ENCODE results near the gene CBLC.
"Not testable (repeated sequence)": the region's sequence is repeated elsewhere in the genome, so short reads cannot be mapped to it uniquely, and the experiment has no call there.

The CBLC gene

GRCh38 chr19:44765949-44766335 lies 11.7 kb upstream of the CBLC start:
- Histone ChIP-seq H3K36me3 (ENCODE audit: insufficient read depth, low read length) (no peaks in the 10 kb centered on the region), H3K27ac (no peak overlapping the region), H3K9ac (ENCODE audit: insufficient read length) (no peak overlapping the region), H3K9me3 (ENCODE audit: low read depth, low read length) (no peaks in the 10 kb centered on the region), H3K4me3 (no peak overlapping the region)
- DNase-seq (ENCODE audit: low read depth, low spot score): no peak
- TF ChIP-seq FOXP2 (optimal IDR thresholded peaks at IDR 0.05; ENCODE audit: control extremely low read depth, extremely low read length, insufficient read depth) (no peak), EZH2 (IDR thresholded peaks at IDR 0.05) (no peak), POLR2AphosphoS5 (IDR thresholded peaks at IDR 0.05; ENCODE audit: borderline replicate concordance, low read depth, low read length) (no peak)

DNA sequence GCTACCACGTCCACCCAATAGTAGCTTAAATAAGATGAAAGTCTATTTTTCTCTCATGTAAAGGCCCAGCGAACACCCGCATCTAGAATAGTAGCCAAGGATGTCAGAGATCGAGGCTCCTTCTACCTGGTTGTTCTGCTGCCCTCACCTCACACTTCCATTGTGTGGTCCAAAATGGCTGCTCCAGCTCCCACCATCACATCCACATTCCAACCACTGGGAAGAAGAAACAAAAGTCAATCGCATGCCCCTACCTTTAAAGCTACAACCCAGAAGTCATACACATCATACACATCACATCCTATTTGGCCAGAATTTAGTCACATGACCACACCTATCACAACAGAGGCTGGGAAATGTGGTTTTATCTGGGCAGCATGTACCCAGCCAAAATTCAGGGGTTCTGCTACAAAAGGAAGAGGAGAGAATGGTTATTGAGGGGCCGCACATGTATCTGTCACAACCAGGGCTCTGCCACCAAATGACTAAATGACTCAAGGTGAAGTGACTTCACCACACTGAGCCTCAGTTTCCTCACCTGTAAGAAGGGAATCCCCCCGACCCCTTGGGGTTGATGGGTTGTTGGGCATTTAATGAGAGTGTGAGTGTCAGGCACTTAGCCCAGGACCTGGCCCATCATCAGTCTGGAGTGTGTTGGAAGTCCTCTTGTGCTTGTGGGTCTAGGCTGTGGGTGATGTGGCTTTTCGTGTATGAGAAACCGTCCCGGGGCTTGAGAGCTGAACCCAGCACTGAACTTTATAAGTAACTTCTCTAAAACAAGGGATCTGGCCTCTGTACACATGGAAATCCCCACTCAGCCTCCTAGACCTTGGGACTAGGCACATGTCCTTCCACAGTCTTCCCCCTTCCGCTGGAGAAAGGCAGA lies 10.2 kb upstream of the CBLC start:
- Histone ChIP-seq H3K27ac (no peak overlapping the region), H3K9ac (ENCODE audit: insufficient read length) (no peak overlapping the region), H3K36me3 (ENCODE audit: insufficient read depth, low read length) (no peaks in the 10 kb centered on the region), H3K4me3 (no peak overlapping the region), H3K9me3 (ENCODE audit: low read depth, low read length) (no peaks in the 10 kb centered on the region)
- no peak for TF ChIP-seq POLR2AphosphoS5 (IDR thresholded peaks at IDR 0.05; ENCODE audit: borderline replicate concordance, low read depth, low read length)
- TF ChIP-seq FOXP2 (optimal IDR thresholded peaks at IDR 0.05; ENCODE audit: control extremely low read depth, extremely low read length, insufficient read depth): no peak
- no peak for DNase-seq (ENCODE audit: low read depth, low spot score)

DNA sequence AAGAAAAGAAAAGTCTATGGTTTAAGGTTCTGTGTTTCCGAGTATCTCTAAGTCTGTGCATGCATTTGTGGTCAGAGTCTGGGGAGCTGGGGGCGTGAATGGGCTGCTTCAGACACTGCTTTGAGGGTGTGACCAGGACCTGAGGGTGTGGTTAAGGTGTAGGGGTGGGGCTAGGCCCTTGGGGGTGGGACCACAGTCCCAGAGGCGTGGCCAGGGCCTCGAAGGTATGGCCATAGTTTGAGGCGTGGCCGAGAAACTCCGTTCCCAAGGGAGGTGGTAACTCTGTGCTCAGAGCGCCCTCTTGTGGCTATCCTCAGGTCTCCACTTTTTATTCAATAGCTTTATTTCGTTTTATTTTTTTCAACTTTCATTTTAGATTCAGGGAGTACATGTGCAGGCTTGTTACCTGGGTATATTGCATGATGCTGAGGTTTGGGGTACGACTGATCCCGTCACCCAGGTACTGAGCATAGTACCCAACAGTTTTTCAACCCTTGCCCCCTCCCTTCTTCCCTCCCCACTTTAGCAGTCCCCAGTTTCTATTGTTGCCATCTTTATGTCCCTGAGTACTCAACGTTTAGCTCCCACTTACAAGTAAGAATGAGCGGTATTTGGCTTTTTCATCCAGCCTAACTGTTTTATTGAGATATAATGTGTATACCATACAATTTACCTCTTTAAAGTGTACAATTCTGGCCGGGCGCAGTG lies 7.0 kb upstream of the CBLC start:
- H3K27ac ChIP-seq: peak overlapping the region; percentile 35; the same call in 1 of the 2 replicates

DNA sequence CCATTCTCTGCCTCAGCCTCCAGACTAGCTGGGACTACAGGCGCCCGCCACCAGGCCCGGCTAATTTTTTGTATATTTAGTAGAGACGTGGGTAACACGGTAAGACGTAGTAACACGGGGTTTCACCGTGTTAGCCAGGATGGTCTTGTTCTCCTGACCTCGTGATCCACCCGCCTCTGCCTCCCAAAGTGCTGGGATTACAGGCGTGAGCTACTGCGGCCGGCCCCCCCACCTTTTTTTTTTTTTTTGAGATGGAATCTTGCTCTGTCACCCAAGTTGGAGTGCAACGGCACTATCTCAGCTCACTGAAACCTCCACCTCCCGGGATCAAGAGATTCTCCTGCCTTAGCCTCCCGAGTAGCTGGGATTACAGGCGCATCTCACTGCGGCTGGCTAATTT lies 5.5 kb upstream of the CBLC start:
- H3K9ac ChIP-seq (ENCODE audit: insufficient read length); DNase-seq (ENCODE audit: low read depth, low spot score); H3K4me3 ChIP-seq; H3K36me3 ChIP-seq (ENCODE audit: insufficient read depth, low read length); H3K27ac ChIP-seq; H3K9me3 ChIP-seq (ENCODE audit: low read depth, low read length): not testable (repeated sequence)

More for the DNA sequence above, 7.0 kb upstream of the CBLC start:
- TF ChIP-seq FOXP2 (optimal IDR thresholded peaks at IDR 0.05; ENCODE audit: control extremely low read depth, extremely low read length, insufficient read depth): no peak
- TF ChIP-seq POLR2AphosphoS5 (IDR thresholded peaks at IDR 0.05; ENCODE audit: borderline replicate concordance, low read depth, low read length): no peak
- no peak for TF ChIP-seq EZH2 (IDR thresholded peaks at IDR 0.05)
- Histone ChIP-seq H3K9ac (ENCODE audit: insufficient read length) (no peak overlapping the region), H3K4me3 (peak overlapping the region; percentile 22), H3K36me3 (ENCODE audit: insufficient read depth, low read length) (no peaks in the 10 kb centered on the region), H3K9me3 (ENCODE audit: low read depth, low read length) (no peaks in the 10 kb centered on the region)
- DNase-seq (ENCODE audit: low read depth, low spot score): peak; percentile 81

GRCh38 chr19:44772959-44773358 lies 4.7 kb upstream of the CBLC start:
- H3K9ac ChIP-seq (ENCODE audit: insufficient read length): no peak overlapping the region
- H3K9me3 ChIP-seq (ENCODE audit: low read depth, low read length): no peaks in the 10 kb centered on the region
- no peak for DNase-seq (ENCODE audit: low read depth, low spot score)
- no peaks in the 10 kb centered on the region for H3K36me3 ChIP-seq (ENCODE audit: insufficient read depth, low read length)
- TF ChIP-seq EZH2 (IDR thresholded peaks at IDR 0.05): no peak
- TF ChIP-seq POLR2AphosphoS5 (IDR thresholded peaks at IDR 0.05; ENCODE audit: borderline replicate concordance, low read depth, low read length): no peak
- TF ChIP-seq FOXP2 (optimal IDR thresholded peaks at IDR 0.05; ENCODE audit: control extremely low read depth, extremely low read length, insufficient read depth): no peak
- no peak overlapping the region for H3K27ac ChIP-seq
- H3K4me3 ChIP-seq: no peak overlapping the region

DNA sequence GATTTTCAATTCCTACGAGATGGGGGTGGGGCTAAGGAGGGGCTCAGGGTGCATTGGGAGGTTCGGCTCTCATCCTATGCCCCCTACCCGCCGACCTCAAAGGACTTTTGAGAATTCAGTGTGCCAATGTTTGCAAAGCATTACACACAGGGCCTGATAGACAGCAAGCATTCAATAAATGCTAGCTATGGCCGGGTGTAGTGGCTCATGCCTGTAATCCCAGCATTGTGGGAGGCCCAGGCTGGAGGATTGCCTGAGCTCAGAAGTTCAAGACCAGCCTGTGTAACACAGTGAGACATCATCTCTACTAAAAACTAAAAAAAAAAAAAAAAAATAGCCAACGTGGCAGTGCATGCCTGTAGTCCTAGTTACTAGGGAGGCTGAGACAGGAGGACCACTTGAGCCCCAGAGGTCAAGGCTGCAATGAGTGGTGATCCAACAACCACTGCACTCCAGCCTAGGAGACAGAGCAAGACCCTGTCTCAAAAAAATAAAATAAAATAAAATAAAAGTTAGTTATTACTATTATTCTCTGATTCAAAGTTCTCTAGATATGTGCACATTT lies 1.9 kb upstream of the CBLC start:
- no peak for DNase-seq (ENCODE audit: low read depth, low spot score)
- Histone ChIP-seq H3K9ac (ENCODE audit: insufficient read length) (no peak overlapping the region), H3K9me3 (ENCODE audit: low read depth, low read length) (no peaks in the 10 kb centered on the region), H3K36me3 (ENCODE audit: insufficient read depth, low read length) (no peaks in the 10 kb centered on the region), H3K27ac (no peak overlapping the region), H3K4me3 (no peak overlapping the region)
- no peak for TF ChIP-seq EZH2 (IDR thresholded peaks at IDR 0.05)
- no peak for TF ChIP-seq FOXP2 (optimal IDR thresholded peaks at IDR 0.05; ENCODE audit: control extremely low read depth, extremely low read length, insufficient read depth)
- no peak for TF ChIP-seq POLR2AphosphoS5 (IDR thresholded peaks at IDR 0.05; ENCODE audit: borderline replicate concordance, low read depth, low read length)

DNA sequence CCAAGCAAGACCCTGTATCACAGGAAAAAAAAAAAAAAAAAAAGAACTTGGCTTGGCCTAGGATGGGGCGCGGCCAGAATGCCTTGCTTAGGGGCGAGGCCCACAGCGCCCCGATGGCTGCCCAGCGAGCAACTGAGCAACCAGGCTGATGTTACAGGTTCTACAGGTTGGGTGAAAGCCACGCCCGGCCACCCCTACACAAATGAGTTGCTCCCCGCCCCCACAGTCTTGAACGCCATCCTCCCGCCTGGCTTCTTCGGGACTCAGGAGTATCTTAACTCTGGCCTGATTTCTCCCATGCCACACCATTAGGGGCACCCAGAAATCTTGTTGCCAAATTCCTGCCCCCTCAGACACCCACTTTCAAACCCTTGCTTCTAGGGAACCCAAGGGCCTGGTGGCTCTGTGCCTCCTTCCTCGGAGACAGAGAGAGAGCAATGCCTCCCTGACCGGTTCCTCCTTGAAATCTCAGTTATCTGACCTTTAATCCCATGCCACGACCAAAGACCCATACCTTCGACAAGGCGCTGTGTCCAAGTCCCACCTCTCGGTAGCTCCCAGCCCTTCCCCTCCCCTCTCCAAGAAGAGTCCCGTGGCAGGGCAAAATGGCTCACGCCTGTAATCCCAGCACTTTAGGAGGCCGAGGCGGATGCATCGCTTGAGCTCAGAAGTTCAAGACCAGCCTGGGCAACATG lies 1.1 kb upstream of the CBLC start:
- DNase-seq (ENCODE audit: low read depth, low spot score): no peak
- Histone ChIP-seq H3K36me3 (ENCODE audit: insufficient read depth, low read length) (no peaks in the 10 kb centered on the region), H3K9ac (ENCODE audit: insufficient read length) (no peak overlapping the region), H3K9me3 (ENCODE audit: low read depth, low read length) (no peaks in the 10 kb centered on the region), H3K4me3 (no peak overlapping the region), H3K27ac (no peak overlapping the region)
- TF ChIP-seq EZH2 (IDR thresholded peaks at IDR 0.05): no peak
- no peak for TF ChIP-seq FOXP2 (optimal IDR thresholded peaks at IDR 0.05; ENCODE audit: control extremely low read depth, extremely low read length, insufficient read depth)
- TF ChIP-seq POLR2AphosphoS5 (IDR thresholded peaks at IDR 0.05; ENCODE audit: borderline replicate concordance, low read depth, low read length): no peak

GRCh38 chr19:44779150-44779549 lies 1.5 kb downstream of the CBLC start:
- DNase-seq (ENCODE audit: low read depth, low spot score): no peak
- H3K9ac ChIP-seq (ENCODE audit: insufficient read length): no peak overlapping the region
- TF ChIP-seq EZH2 (IDR thresholded peaks at IDR 0.05) (no peak), POLR2AphosphoS5 (IDR thresholded peaks at IDR 0.05; ENCODE audit: borderline replicate concordance, low read depth, low read length) (no peak), FOXP2 (optimal IDR thresholded peaks at IDR 0.05; ENCODE audit: control extremely low read depth, extremely low read length, insufficient read depth) (no peak)
- no peaks in the 10 kb centered on the region for H3K36me3 ChIP-seq (ENCODE audit: insufficient read depth, low read length)
- H3K4me3 ChIP-seq: no peak overlapping the region
- no peak overlapping the region for H3K27ac ChIP-seq
- no peaks in the 10 kb centered on the region for H3K9me3 ChIP-seq (ENCODE audit: low read depth, low read length)

DNA sequence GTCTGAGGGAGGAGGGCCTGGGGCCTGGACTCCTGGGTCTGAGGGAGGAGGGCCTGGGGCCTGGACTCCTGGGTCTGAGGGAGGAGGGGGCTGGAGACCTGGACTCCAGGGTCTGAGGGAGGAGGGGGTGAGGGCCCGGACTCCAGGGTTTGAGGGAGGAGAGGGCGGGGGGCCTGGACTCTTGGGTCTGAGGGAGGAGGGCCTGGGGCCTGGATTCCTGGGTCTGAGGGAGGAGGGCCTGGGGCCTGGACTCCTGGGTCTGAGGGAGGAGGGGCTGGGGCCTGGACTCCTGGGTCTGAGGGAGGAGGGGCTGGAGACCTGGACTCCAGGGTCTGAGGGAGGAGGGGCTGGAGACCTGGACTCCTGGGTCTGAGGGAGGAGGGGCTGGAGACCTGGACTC lies 4.0 kb downstream of the CBLC start:
- not testable (repeated sequence) for H3K9me3 ChIP-seq (ENCODE audit: low read depth, low read length); H3K9ac ChIP-seq (ENCODE audit: insufficient read length); H3K4me3 ChIP-seq; H3K36me3 ChIP-seq (ENCODE audit: insufficient read depth, low read length); DNase-seq (ENCODE audit: low read depth, low spot score); H3K27ac ChIP-seq

Measured in SK-N-MC (cell line).